GM23338 (cell line): Measurements from ENCODE around the gene SEPHS1. TPM values are rescaled to one million over a fixed set of nuclear protein-coding genes. Genes with fewer than 3 reads are reported as not detected.
A peak's percentile ranks its signal among the peaks of the same experiment; 100 is the strongest.

Source experiments
- ATAC-seq: fragments of 200-7000 bp; cut with Tn5 transposase; 3 replicates; pipeline ENCODE4 v1.9.1; 2020
- DNase-seq: peaks from one replicate; pipeline ENCODE4 v3.0.0-alpha.2; 2015; ENCODE audit warnings: low spot score
- H2AFZ ChIP-seq: fragments of 200-600 bp; sonication (generic); 2 replicates; pipeline ENCODE4 v1.8.0; 2016; ENCODE audit warnings: antibody characterized with exemption, mild to moderate bottlenecking, moderate library complexity
- H3F3A ChIP-seq: fragments of 200-600 bp; sonication (generic); replicated peaks from 2 replicates; pipeline ENCODE4 v1.8.0; 2017; ENCODE audit warnings: antibody characterized with exemption, mixed run types, low read depth
- H3K27ac ChIP-seq: fragments of 200-600 bp; sonication (generic); 2 replicates; pipeline ENCODE4 v1.6.1; 2016; ENCODE audit warnings: low read depth
- H3K27me3 ChIP-seq: fragments of 200-600 bp; sonication (generic); 2 replicates; pipeline ENCODE4 v1.8.0; 2016; ENCODE audit warnings: mild to moderate bottlenecking, mixed run types, moderate library complexity; ENCODE audit not compliant: insufficient read depth
- H3K36me3 ChIP-seq: fragments of 200-600 bp; sonication (generic); 2 replicates; pipeline ENCODE4 v1.8.0; 2016; ENCODE audit warnings: mild to moderate bottlenecking; ENCODE audit not compliant: insufficient read depth
- H3K4me1 ChIP-seq: fragments of 200-600 bp; sonication (generic); 2 replicates; pipeline ENCODE4 v1.8.0; 2016; ENCODE audit warnings: mild to moderate bottlenecking, moderate library complexity; ENCODE audit not compliant: insufficient read depth
- H3K4me2 ChIP-seq: fragments of 200-600 bp; sonication (generic); 2 replicates; pipeline ENCODE4 v1.7.1; 2017; ENCODE audit warnings: mixed run types
- H3K4me3 ChIP-seq: fragments of 200-600 bp; sonication (generic); 2 replicates; pipeline ENCODE4 v1.6.1; 2016; ENCODE audit warnings: mixed run types
- H3K79me2 ChIP-seq: fragments of 200-600 bp; sonication (generic); replicated peaks from 2 replicates; pipeline ENCODE4 v1.8.0; 2017; ENCODE audit warnings: mild to moderate bottlenecking; ENCODE audit not compliant: insufficient read depth
- H3K9me2 ChIP-seq: fragments of 200-600 bp; sonication (generic); 2 replicates; pipeline ENCODE4 v1.8.0; 2017; ENCODE audit not compliant: insufficient read depth
- H4K20me1 ChIP-seq: fragments of 200-600 bp; sonication (generic); replicated peaks from 2 replicates; pipeline ENCODE4 v1.8.0; 2017; ENCODE audit warnings: mild to moderate bottlenecking; ENCODE audit not compliant: insufficient read depth
- H3K27ac Mint-ChIP-seq: 2 replicates; pipeline ENCODE4 v1.8.0; 2020; ENCODE audit warnings: inconsistent platforms, mild to moderate bottlenecking, moderate library complexity, mixed read lengths
- H3K27me3 Mint-ChIP-seq: 3 replicates; pipeline ENCODE4 v1.8.0; 2022; ENCODE audit warnings: low read depth, mild to moderate bottlenecking, moderate library complexity, mixed read lengths, inconsistent platforms; ENCODE audit not compliant: insufficient read depth, poor library complexity
- H3K36me3 Mint-ChIP-seq: 3 replicates; pipeline ENCODE4 v1.8.0; 2021; ENCODE audit warnings: low read depth, mild to moderate bottlenecking, inconsistent platforms, moderate library complexity, mixed read lengths
- H3K4me1 Mint-ChIP-seq: 3 replicates; pipeline ENCODE4 v1.8.0; 2020; ENCODE audit warnings: mild to moderate bottlenecking, inconsistent platforms, mixed read lengths
- H3K4me3 Mint-ChIP-seq: 3 replicates; pipeline ENCODE4 v1.8.0; 2021; ENCODE audit warnings: moderate library complexity, mild to moderate bottlenecking, inconsistent platforms, mixed read lengths
- H3K9me3 Mint-ChIP-seq: 3 replicates; pipeline ENCODE4 v1.8.0; 2020; ENCODE audit warnings: moderate library complexity, mild to moderate bottlenecking, inconsistent platforms, mixed read lengths
- CTCF ChIP-seq, 2 experiments: fragments of 200-600 bp in 1 of 2; sonication (generic) in 1 of 2; conservative IDR thresholded peaks; 2 replicates each; pipeline versions ENCODE4 v1.5.1 to v1.6.1; 2016 to 2017; ENCODE audit warnings: antibody characterized with exemption in 2 of 2, low read depth in 2 of 2, mild to moderate bottlenecking in 2 of 2, moderate library complexity in 1 of 2
- ETS1 ChIP-seq: IDR thresholded peaks from 2 replicates; pipeline ENCODE4 v1.6.1; 2016; ENCODE audit warnings: antibody characterized with exemption
- EZH2 ChIP-seq: fragments of 200-600 bp; sonication (generic); IDR thresholded peaks from one replicate; pipeline ENCODE4 v1.8.0; 2017; ENCODE audit warnings: antibody characterized with exemption, mild to moderate bottlenecking, low read depth; ENCODE audit not compliant: unreplicated experiment
- EZH2phosphoT487 ChIP-seq: fragments of 200-600 bp; sonication (generic); IDR thresholded peaks from one replicate; pipeline ENCODE4 v1.8.1; 2018; ENCODE audit warnings: antibody characterized with exemption; ENCODE audit not compliant: unreplicated experiment
- JUNB ChIP-seq: IDR thresholded peaks from one replicate; pipeline ENCODE4 v1.6.1; 2016; ENCODE audit warnings: antibody characterized with exemption; ENCODE audit not compliant: unreplicated experiment
- POLR2AphosphoS5 ChIP-seq: IDR thresholded peaks from 2 replicates; pipeline ENCODE4 v1.6.1; 2016; ENCODE audit warnings: antibody characterized with exemption, low read depth
- STAT1 ChIP-seq: IDR thresholded peaks from one replicate; pipeline ENCODE4 v1.6.1; 2016; ENCODE audit warnings: antibody characterized with exemption; ENCODE audit not compliant: unreplicated experiment
- ZNF462 ChIP-seq: fragments of 250-450 bp; sonication (Bioruptor Pico); IDR thresholded peaks from 2 replicates; pipeline ENCODE4 v1.5.0; 2020; ENCODE audit warnings: mild to moderate bottlenecking, moderate library complexity
- polyA plus RNA-seq: library from polyadenylated mRNA; unstranded; fragments of >200 nt; fragmentation: Nextera tagmentation; extraction: Ambion mirVana; gene quantifications from 2 replicates; pipeline ENCODE4 v1.2.1, GENCODE V29; 2016
- total RNA-seq: library from RNA; depleted of rRNA; stranded (reverse); fragments of >200 nt; shearing (Covaris generic); gene quantifications from 2 replicates; pipeline ENCODE4 v1.2.3, GENCODE V29; 2014

The SEPHS1 gene
- total and polyA plus RNA-seq, 2 experiments from 2014 or later, result 260 to 609 TPM

GRCh38 chr10:13335881-13336280, 12.2 kb downstream of the SEPHS1 start:
- peaks cover 31% of the 10 kb centered on the region for H3K4me1 ChIP-seq
- ATAC-seq (no peak), DNase-seq (no peak)
- TF ChIP-seq ETS1 (no peak), JUNB (no peak), STAT1 (no peak), CTCF (conservative IDR thresholded peaks at IDR 0.05; ENCODE audit: low read depth in 2 of 2) (no peak), EZH2phosphoT487 (no peak), ZNF462 (no peak), EZH2 (no peak), POLR2AphosphoS5 (no peak)
- peak overlapping the region; percentile 86 for H3K27ac ChIP-seq
- H4K20me1 ChIP-seq, result peaks cover 84% of the 10 kb centered on the region
- no peaks in the 10 kb centered on the region for H3K9me2 ChIP-seq
- no peaks in the 10 kb centered on the region for H3K27me3 ChIP-seq
- peaks cover 100% of the 10 kb centered on the region for H3K79me2 ChIP-seq
- H3K4me2 ChIP-seq, result no peak overlapping the region
- H3K9me3 Mint-ChIP-seq, result no peaks in the 10 kb centered on the region
- no peak overlapping the region for H3K4me3 Mint-ChIP-seq
- H3K27ac Mint-ChIP-seq, result peak overlapping the region; percentile 65; the same call in 1 of the 2 replicates
- H3K4me1 Mint-ChIP-seq, result peaks cover 32% of the 10 kb centered on the region
- peaks cover 87% of the 10 kb centered on the region for H3K36me3 ChIP-seq
- peaks cover 9% of the 10 kb centered on the region for H3K27me3 Mint-ChIP-seq
- H3K36me3 Mint-ChIP-seq, result peaks cover 99% of the 10 kb centered on the region
- H3F3A ChIP-seq, result peaks cover 72% of the 10 kb centered on the region
- H3K4me3 ChIP-seq, result no peak overlapping the region
- no peak overlapping the region for H2AFZ ChIP-seq
